GM18873 (cell line): Measurements from ENCODE around the gene TPRX1.
"Not testable (repeated sequence)": the region's sequence is repeated elsewhere in the genome, so short reads cannot be mapped to it uniquely, and the experiment has no call there.

Experiments used
- ATAC-seq: cut with Tn5 transposase; IDR thresholded peaks from one replicate; pipeline ENCODE4 v1.9.1; 2021; ENCODE audit warnings: mild to moderate bottlenecking, moderate library complexity, moderate number of reproducible peaks; ENCODE audit not compliant: unreplicated experiment, low FRiP score

The TPRX1 gene

DNA sequence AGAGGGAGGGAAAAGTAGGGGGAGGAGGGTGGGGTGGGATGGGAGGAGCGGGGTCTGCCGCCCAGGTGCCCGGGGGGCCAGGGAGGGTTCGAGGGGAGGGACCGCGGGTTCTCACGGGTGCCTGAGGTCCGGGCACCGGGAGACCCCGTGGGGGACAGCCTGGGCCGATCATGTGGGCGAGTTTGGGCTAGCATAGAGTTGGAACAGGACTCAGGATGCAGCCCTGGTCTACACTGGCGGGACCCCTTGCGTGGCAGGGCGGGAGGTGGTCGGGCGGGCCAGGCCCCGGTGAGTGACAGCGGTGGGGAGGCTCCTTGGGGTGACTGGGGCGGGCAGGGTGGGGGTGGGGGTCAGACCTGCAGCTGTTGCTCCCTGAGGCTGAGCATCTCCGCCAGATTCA, 1.2 kb downstream of the TPRX1 start:
- not testable (repeated sequence) for ATAC-seq

DNA sequence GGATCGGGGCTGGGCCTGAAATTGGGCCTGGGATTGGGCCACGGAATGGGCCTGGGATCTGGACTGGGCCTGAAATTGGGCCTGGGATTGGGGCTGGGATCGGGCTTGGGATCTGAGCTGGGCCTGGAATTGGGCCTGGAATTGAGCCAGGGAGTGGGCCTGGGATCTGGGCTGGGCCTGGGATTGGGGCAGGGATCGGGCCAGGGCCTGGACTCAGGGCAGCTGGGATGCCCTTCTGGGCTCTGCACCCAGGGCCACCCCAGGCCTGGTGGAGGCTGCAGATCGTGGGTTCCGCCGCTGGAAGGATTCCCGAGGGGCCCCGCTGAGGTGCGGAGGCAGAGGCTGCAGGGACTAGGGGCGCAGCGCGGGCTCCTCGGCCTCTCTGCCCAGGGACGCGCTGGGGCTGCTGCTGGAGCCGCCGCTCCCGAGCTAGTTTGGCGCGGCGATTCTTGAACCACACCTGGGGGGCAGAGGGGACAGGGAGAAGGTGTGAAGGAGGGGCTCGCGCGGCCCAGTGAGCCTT, 1.8 kb downstream of the TPRX1 start:
- ATAC-seq, result no peak

DNA sequence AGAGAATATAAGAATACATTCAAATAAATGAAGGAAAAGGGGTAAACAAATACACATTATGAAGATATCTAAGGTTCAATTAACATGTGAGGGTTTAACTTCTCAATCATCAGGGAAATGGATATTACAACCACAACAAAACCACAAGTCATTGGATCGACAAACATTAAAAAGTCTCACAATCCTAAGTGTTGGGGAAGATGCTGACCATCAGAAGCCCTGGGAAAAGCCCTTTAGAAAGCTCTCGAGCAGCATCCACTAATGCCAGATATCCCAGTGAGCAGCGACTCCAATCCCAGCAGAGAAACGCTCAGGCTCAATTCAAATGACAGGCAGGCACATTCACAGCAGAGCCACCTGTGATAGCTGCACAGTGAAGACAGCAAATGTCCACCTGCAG, 3.1 kb downstream of the TPRX1 start:
- no peak for ATAC-seq

DNA sequence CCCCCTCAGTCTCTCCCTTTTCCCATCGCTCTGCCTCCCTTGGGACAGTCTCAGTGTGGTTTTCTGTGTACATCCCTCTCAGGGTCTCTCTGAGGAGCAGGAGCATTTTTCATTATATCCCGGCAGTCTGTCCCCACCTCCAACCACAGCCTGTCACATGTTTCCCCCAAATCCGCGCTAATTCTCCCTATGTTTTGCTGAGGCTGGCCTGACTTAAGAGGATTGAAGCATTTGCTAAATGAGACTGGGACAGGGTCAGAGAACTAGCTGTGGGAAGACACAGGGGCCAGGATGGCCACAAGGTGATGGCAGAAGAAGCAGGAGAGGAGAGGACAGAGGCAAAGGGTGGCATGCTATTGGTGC, 5.5 kb downstream of the TPRX1 start:
- no peak for ATAC-seq

DNA sequence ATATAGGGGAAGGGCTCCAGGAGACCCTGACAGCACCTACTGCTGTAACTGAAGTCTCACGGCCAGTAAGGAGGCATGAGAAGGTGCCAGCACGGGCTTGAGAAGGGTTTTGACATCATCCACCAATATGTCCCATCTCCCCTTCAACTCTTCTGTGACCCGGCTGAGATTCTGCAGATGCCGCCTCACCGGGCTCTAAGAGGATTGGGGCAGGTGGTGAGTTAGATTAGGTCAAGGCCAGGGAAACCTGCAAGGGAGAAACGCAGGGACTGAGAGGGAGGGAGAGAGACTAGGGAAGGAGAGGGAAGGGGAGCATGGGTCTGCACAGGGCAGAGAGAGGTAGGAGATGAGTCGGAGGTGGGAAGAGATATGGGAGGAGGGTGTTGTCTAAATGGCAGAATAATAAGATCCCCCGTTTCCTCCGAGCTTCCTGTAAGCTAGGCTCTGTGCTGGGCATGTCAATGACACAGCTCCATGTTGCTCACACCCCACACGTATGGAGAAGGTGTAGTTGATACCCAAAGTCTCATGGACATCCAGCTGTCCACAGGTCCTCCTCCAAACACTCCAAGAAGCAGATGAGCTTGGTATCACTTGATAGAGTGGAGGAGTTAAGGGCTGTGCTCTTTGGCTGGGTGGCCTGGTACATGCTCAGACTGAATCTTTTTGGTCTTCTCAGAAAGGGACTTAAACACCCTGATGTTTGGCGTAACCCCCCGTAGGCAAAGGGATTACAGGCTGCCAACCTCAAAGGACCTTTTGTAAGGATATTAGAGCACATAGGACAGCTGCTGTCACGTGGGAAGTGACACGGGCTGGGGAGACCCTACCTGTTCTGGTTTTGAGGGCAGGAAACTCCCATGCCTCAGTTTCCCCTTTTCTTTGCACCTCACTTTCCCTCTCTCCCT, 6.1 kb downstream of the TPRX1 start:
- no peak for ATAC-seq

DNA sequence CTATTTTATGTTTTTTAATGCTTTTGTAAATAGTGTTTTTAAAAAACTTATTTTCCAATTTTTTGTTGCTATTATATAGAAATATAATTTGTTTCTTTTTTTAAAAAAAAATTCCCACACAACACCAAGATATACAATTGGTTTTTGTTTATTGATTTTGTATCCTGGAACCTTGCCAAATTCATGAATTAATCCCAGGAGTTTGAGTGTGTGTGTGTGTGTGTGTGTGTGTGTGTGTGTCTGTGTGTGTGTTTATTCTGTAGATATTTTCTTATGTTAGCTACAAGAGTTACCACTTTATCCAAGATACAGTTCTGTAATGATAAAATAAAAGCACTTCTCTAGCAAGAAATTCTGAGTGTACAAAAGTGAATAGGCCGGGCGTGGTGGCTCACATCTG, 7.6 kb downstream of the TPRX1 start:
- no peak for ATAC-seq

DNA sequence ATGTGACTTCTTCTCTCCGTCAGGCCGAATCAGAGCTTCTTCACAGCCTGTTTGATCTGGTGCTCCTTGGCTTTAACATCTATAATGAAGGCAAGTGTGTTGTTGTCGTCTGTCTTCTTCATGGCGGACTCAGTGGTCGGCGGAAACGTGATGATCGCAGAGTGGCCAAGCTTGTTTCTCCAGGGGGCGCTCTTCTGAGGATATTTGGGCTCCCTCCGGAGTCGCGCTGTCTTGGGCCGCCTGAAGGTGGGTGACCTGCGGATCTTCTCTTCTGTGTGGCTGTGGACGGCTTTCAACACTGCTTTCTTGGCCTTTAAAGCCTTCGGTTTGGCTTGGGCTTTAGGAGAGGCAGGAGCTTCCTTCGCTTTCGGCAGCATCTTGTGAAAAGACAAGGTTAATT, 9.8 kb downstream of the TPRX1 start:
- ATAC-seq, result no peak

DNA sequence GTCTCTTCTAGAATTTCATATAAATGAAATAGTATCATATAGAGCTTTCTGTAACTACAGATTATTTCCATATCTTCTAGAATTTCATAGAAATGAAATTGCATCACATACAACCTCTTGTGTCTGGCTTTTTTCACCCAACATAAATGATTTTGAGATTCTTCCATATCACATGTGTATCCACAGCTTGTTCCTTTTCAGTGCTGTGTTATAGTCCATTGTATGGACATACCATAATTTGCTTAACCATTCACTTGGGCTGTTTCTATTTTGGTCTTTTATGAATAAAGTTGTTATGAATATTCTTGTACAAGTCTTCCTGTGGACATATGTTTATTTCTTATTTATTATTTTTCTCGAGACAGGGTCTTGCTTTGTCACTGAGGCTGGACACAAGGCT, 11.7 kb downstream of the TPRX1 start:
- ATAC-seq, result no peak

DNA sequence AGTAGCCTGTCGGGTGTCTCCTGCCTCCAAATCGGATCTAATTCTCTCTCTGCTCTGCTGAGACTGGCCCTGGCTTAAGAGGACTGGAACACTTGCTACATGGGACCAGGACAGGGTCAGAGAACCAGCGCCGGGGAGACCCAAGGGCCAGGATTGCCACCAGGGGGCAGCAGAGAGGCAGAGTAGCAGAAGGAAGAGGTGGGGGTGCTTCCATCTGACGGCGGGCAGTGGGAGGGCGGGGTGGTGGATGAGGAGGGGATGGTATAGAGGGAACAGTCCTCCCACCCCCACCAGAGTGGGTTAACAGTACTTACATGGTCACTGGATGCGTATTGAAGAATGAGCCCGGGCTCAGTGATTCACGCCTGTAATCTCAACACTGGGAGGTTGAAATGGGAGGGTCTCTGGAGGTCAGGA, 13.9 kb downstream of the TPRX1 start:
- ATAC-seq, result no peak

DNA sequence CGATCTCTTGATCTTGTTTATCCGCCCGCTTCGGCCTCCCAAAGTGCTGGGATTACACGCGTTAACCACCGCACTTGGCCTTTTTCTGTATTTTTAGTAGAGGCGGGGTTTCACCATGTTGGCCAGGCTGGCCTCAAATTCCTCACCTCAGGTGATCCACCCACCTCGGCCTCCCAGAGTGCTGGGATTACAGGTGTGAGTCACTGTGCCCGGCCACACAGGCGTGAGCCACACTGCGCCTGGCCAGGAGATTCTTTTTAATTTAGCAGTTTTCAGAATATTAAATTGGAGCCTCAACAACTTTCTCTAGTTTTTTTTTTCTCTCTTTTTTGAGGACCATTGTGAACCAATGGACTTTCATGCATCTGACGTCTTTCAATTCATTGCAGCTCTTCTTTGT, 14.5 kb downstream of the TPRX1 start:
- ATAC-seq, result not testable (repeated sequence)

DNA sequence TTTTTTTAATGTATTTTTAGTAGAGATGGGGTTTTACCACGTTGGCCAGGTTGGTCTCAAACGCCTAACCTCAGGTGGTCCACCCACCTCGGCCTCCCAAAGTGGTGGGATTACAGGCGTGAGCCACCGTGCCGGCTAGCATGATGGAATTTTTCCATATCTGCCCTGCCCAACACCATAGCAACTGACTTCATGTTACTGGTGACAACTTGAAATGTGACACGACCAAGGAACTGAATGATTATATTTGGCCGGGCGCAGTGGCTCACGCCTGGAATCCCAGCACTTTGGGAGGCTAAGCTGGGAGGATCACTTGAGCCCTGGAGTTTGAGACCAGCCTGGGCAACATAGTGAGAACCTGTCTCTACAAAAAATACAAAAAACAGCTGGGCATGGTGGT, 17.0 kb downstream of the TPRX1 start:
- ATAC-seq, result not testable (repeated sequence)

DNA sequence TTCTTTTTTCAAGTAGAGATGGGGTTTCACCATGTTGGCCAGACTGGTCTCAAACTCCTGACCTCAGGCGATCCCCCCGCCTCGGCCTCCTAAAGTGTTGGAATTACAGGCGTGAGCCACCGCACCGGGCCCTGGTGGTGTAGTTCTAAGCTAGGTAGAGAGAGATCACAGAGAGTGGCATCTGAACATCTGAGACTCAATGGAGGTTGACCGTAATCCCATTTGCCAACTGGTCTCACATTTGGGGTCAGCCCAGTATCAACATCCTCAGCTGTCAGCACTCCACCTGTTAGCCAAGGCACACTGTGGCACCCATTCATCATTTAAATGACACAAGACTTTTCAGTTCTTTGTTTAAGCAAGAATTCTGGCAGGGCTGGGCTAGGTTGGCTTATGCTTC, 17.8 kb downstream of the TPRX1 start:
- ATAC-seq, result no peak

DNA sequence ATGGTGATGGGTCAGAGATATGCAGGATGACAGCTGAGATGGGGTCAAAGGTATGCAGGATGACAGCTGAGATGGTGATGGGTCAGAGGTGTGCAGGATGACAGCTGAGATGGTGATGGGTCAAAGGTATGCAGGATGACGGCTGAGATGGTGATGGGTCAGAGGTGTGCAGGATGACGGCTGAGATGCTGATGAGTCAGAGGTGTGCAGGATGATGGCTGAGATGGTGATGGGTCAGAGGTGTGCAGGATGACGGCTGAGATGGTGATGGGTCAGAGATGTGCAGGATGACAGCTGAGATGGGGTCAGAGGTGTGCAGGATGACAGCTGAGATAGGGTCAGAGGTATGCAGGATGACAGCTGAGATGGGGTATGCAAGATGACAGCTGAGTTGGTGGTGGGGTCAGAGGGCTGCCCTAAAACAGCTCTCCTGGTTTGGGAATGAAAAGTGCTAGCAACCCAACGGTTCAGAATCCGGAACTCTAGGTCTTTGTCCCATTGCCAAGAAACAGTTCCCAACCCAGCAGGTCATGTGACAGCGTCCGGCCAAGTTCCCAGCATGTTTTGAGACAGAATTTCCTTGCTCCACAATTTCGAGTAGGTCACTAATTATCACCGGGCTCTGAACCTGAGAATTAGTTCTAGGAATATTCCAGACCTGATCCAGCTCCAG, 22.6 kb downstream of the TPRX1 start:
- ATAC-seq, result no peak

DNA sequence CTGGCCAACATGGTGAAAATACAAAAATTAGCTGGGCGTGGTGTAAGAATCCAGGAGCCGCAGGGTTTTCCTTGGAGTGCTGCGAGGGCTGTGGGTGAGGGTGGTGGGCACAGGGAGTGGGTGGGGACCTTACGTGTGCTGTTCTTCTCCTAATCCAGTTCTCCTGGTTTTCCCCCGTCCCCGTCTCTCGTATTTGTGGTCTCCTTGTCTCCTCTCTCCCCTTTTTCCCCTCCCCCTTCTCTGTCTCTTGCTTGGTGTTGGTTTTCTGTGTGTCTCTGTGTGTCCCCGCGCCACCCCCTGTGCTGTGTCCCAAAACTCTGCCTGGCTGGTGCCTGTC, 24.2 kb downstream of the TPRX1 start:
- ATAC-seq, result no peak

DNA sequence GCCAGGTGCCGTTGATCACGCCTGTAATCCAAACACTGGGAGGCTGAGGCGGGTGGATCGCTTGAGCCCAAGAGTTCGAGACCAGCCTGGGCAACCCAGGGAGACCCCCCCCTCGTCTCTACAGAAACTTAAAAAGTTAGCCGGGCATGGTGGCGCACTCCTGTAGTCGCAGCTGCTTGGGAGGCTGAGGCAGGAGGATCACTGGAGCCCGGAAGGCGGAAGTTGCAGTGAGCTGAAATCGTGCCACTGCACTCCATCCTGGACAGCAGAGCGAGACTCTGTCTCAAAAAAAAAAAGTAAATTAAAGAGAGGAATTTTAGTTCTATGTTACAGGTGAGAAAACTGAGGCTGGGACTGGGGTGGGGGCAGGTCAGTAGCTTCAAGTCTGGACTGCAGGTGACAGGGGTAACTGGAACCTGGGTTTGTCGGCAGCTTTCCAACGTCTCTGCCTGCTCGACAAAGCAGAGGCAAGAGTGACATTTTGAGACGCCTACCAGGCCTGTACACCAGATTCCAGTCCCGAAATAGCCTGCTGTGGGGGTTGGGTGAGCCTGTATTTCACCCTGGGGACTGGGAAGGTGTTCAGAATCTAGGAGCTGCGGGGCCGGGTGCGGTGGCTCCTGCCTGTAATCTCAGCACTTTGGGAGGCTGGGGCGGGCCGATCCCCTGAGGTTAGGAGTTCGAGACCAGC, 24.7 kb downstream of the TPRX1 start:
- no peak for ATAC-seq

DNA sequence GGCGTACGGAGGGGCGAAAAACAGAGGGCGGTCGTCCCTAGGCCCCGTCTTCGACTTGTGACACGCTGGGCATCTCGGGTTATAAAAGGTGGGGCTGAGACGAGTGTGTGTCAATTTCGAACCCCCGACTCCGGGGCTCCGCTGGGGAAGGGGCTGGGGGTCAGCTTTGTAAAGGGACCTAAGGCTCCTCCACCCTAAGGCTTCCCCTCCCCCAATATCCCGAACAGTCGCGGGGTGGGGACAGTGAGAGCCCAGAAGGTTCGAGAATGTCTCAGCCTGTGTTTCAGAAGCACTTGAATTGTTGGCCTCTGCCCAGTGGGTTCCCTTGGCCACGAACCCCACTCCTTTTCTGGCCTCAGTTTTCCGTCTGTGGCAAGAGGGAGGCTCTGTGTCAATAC, 25.4 kb downstream of the TPRX1 start:
- ATAC-seq, result no peak

DNA sequence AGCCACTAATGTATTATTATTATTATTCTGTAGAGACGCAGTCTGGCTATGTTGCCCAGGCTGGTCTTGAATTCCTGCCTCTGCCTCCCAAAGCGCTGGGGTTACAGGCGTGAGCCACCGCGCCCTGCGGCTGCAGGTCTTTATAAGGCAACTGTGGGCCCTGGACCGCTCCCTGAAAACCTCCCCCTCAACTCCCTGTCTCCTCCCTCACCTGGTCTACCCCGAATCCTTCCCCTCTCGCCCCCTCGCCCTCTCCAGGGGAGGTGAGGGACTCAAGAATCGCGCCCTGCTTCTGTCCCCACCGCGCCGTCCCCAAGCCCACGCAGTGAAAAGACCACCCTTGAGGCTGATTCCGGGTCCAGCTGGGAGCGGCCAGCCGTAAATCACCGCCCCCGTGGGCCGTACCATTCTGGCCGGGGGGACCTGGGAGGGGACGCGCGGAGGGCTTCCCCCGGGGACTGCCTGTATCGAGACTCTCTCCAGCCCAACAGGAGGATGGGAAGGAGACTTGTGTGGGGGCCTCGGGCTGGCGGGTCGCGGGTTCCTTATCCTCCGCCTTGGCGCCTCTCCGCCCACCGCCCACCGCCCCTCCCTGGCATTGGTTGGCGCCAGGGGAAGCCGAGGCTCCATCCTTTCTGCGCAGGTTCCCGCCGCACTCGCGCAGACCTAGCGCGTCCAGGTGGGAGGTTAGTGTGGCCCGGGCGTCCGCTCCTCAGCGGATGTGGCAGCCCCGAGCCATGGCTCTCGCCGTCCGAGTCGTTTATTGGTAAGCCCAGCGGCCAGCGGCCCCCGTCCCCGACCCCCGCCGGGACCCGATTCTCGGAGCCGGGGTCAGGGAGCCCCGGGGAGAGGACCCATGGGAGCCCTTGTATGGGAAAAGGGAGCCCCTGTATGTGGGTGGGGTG, 26.1 kb downstream of the TPRX1 start, which contains the start of gene SELENOW:
SELENOW (plus strand) TSS at position 655 of the 905 bp plus-strand sequence; CDS start at position 738, 83 bp downstream.
- peak; percentile 64 for ATAC-seq

DNA sequence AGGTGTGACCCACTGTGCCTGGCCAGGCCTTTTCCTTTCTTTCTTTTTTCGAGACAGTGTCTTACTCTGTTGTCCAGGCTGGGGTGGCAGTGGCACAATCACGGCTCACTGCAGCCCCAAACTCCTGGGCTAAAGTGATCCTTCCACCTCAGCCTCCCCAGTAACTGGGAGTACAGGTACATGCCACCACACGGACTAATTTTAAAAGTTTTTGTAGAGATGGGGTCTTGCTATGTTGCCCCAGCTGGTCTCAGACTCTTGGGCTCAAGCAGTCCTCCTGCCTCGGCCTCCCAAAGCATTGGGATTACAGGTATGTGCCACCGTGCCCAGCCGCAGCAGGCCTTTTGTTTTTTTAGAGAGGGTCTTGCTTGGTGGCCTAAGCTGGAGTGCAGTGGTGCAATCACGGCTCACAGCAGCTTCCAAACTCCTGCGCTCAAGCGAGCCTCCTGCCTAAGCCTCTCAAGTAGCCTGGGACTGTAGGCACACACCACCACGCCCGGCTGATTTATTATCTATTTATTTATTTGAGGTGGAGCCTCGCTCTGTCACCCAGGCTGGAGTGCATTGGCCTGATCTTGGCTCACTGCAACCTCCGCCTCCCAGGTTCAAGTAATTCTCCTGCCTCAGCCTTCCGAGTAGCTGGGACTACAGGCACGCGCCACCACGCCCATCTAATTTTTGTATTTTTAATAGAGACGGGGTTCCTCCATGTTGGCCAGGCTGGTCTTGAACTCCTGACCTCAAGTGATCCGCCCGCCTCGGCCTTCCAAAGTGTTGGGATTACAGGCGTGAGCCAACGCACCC, 26.9 kb downstream of the TPRX1 start:
- not testable (repeated sequence) for ATAC-seq

DNA sequence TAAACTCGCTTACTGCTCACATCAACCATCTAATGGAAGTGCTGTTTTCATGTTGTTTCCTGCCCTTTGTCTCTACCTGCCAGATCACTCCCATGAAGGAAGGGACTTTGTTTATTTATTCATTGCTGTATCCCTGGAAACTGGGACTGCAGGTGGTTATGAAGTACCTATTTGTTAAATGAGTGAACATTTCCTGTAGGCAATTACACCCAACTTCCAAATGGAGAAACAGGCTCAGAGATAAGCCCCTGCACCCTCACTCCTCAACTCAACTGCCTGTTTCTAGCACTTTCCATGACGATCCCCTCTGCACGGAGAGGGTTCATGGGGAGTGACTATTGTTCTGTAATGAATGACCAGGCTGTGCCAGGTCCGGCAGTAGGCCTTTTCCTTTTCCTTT, 27.8 kb downstream of the TPRX1 start:
- ATAC-seq, result no peak
